GM12878 (cell line): Measurements from ENCODE around the gene C16orf78. TPM values are rescaled to one million over a fixed set of nuclear protein-coding genes. Genes with fewer than 3 reads are reported as not detected.

ENCODE experiments used
- ATAC-seq: fragments of 200-7000 bp; cut with Tn5 transposase; 3 replicates; pipeline ENCODE4 v1.9.1; 2020; ENCODE audit warnings: mild to moderate bottlenecking, moderate library complexity
- BruUV-seq: library from RNA; stranded (reverse); fragments of 400-500 nt; replicated peaks from 2 replicates; lab custom pipeline; 2021; lab: Mats Ljungman, UMichigan
- CTCF ChIA-PET: fragments of 300-600 bp; sonication (Branson Sonifier 250); formaldehyde crosslinking; extraction: SDS; loops from one replicate; lab custom pipeline; 2021; ENCODE audit warnings: inconsistent platforms; lab: Yijun Ruan, JAX
- POLR2A ChIA-PET: fragments of 350-600 bp; formaldehyde crosslinking; extraction: SDS; loops from one replicate; lab custom pipeline; 2021; ENCODE audit warnings: inconsistent platforms; lab: Charles Lee
- RAD21 ChIA-PET: fragments of 300-600 bp; sonication (Branson Sonifier 250); formaldehyde crosslinking; loops from one replicate; lab custom pipeline; 2023; ENCODE audit warnings: antibody characterized with exemption; ENCODE audit not compliant: unreplicated experiment; lab: Charles Lee
- SMC1A ChIA-PET: fragments of 300-600 bp; sonication (Branson Sonifier 250); formaldehyde crosslinking; loops from one replicate; lab custom pipeline; 2023; ENCODE audit not compliant: unreplicated experiment, uncharacterized antibody; lab: Charles Lee
- DNase-seq: peaks from one replicate; pipeline ENCODE4 v3.0.0-alpha.2; 2011; ENCODE audit warnings: low read depth, low spot score
- FAIRE-seq: peaks from 3 replicates; lab custom pipeline; 2011; peaks lifted over from hg19 to GRCh38; lab: Jason Lieb, UNC
- H2AFZ ChIP-seq: 2 replicates; pipeline ENCODE4 v1.6.0; 2011; ENCODE audit warnings: low read depth, low read length, control low read depth; ENCODE audit not compliant: control insufficient read depth
- H3K27ac ChIP-seq: 2 replicates; pipeline ENCODE4 v1.5.1; 2011; ENCODE audit warnings: control low read depth; ENCODE audit not compliant: control insufficient read depth, insufficient read depth
- H3K27me3 ChIP-seq, 2 experiments: replicated peaks in 1 of 2; 2 replicates each; pipeline versions ENCODE4 v1.6.0 to v1.6.1; 2011; ENCODE audit warnings: low read length in 1 of 2; ENCODE audit not compliant: control insufficient read depth in 2 of 2, insufficient read depth in 2 of 2
- H3K36me3 ChIP-seq, 2 experiments: 2 replicates each; pipeline ENCODE4 v1.5.1; 2011; ENCODE audit warnings: low read length in 1 of 2; ENCODE audit not compliant: control insufficient read depth in 2 of 2, insufficient read depth in 2 of 2
- H3K4me1 ChIP-seq: 2 replicates; pipeline ENCODE4 v1.6.1; 2011; ENCODE audit warnings: mild to moderate bottlenecking, low read length, moderate library complexity, mixed read lengths; ENCODE audit not compliant: control insufficient read depth, insufficient read depth
- H3K4me2 ChIP-seq: 2 replicates; pipeline ENCODE4 v1.6.0; 2011; ENCODE audit warnings: control low read depth; ENCODE audit not compliant: control insufficient read depth, insufficient read depth
- H3K4me3 ChIP-seq: fragments of 200-600 bp; sonication (generic); 2 replicates; pipeline ENCODE4 v1.5.1; 2016
- H3K79me2 ChIP-seq: 2 replicates; pipeline ENCODE4 v1.6.0; 2011; ENCODE audit warnings: low read length; ENCODE audit not compliant: control insufficient read depth, insufficient read depth
- H3K9ac ChIP-seq: 2 replicates; pipeline ENCODE4 v1.8.0; 2011; ENCODE audit warnings: low read length, control low read depth, mixed read lengths; ENCODE audit not compliant: control insufficient read depth, insufficient read depth
- H3K9me3 ChIP-seq: replicated peaks from 3 replicates; pipeline ENCODE4 v1.5.1; 2011; ENCODE audit warnings: mild to moderate bottlenecking, low read length; ENCODE audit not compliant: control insufficient read depth, insufficient read depth
- H4K20me1 ChIP-seq: 2 replicates; pipeline ENCODE4 v1.6.0; 2011; ENCODE audit not compliant: control insufficient read depth, insufficient read depth
- CHD4 ChIP-seq: fragments of 200-600 bp; sonication (generic); IDR thresholded peaks from 2 replicates; pipeline ENCODE4 v1.6.1; 2016; ENCODE audit warnings: mild to moderate bottlenecking
- MEF2A ChIP-seq: IDR thresholded peaks from 2 replicates; pipeline ENCODE4 v1.6.1; 2011; ENCODE audit warnings: low read depth, mild to moderate bottlenecking, low read length, moderate library complexity; ENCODE audit not compliant: insufficient read depth
- WGBS: methylation state at CpG from one replicate; pipeline ENCODE4 v1.1.6; 2016; ENCODE audit warnings: low lambda C conversion rate; ENCODE audit not compliant: insufficient replicate concordance, insufficient coverage; ENCODE audit errors: missing lambda C conversion rate; 5-methylcytosine and 5-hydroxymethylcytosine counted together
- in situ Hi-C: fragments of 300-500 bp; cut with MboI; formaldehyde crosslinking; loops from 9 replicates; pipeline ENCODE4 v1.14.3; 2018; ENCODE audit warnings: mixed read lengths
- intact Hi-C: fragments of 100-400 bp; cut with micrococcal nuclease; formaldehyde crosslinking; loops from one replicate; pipeline ENCODE4 v1.14.2; 2022; ENCODE audit not compliant: unreplicated experiment
- polyA plus RNA-seq, 11 experiments: library from polyadenylated mRNA; depleted of rRNA in 4 of 11; unstranded in 6 of 11; stranded (reverse) in 5 of 11; fragments of >200 nt; fragmentation: Nextera tagmentation in 4 of 11; fragmentation: Illumina TruSeq in 1 of 11; extraction: Ambion mirVana in 4 of 11; extraction: Trizol in 1 of 11; gene quantifications; 1 replicate in 1 of 11; 2 replicates in 10 of 11; pipeline versions ENCODE4 v1.2.1 to v1.2.3, GENCODE V29; 2011 to 2016; ENCODE audit warnings: inconsistent platforms in 2 of 11, missing spikeins in 2 of 11, low read depth in 1 of 11
- total RNA-seq, 4 experiments: library from RNA; depleted of rRNA in 3 of 4; stranded (reverse); fragments of >200 nt in 3 of 4; fragmentation: Illumina TruSeq in 1 of 4; extraction: Trizol in 1 of 4; gene quantifications; 2 replicates each; pipeline versions ENCODE4 v1.2.1 to v1.2.3, GENCODE V29; 2013 to 2021
- TF ChIP-seq, protein P1 (sequence below): IDR thresholded peaks from 2 replicates; pipeline ENCODE4 v1.6.1; 2012; ENCODE audit warnings: improper control_type of control experiment, low read depth, low read length; ENCODE audit not compliant: insufficient replicate concordance

C16orf78 gene
- total and polyA plus RNA-seq, 10 of the 15 experiments (the other 5 are each of a cell fraction or from before 2014, with no cell fraction given), result not detected

- Histone ChIP-seq H3K4me1 (peaks cover 20% of the 10 kb centered on the region), H3K27ac (no peak overlapping the region), H2AFZ (no peak overlapping the region), H3K4me3 (no peak overlapping the region), H3K9me3 (no peaks in the 10 kb centered on the region; the same call in 2 of the 3 replicates), H3K27me3 (no peaks in the 10 kb centered on the region), H3K4me2 (no peak overlapping the region), H3K36me3 (no peaks in the 10 kb centered on the region), H3K9ac (no peak overlapping the region), H3K79me2 (no peaks in the 10 kb centered on the region), H4K20me1 (no peaks in the 10 kb centered on the region)
- POLR2A ChIA-PET, result no interaction called here
- in situ Hi-C loops (no loop called here), intact Hi-C loops (no loop called here)
- CTCF ChIA-PET, result no interaction called here
- no peak for DNase-seq
- TF ChIP-seq CHD4, result no peak
- no peak for ATAC-seq
- no peak for FAIRE-seq
- SMC1A ChIA-PET, result no interaction called here
- BruUV-seq, result no TSS peak
- RAD21 ChIA-PET, result no interaction called here
- WGBS, result 0% methylated on average over 1 of the region's 1 CpG
Measured at GRCh38 chr16:49395021-49395420, 21.4 kb downstream of the C16orf78 start.

DNA sequence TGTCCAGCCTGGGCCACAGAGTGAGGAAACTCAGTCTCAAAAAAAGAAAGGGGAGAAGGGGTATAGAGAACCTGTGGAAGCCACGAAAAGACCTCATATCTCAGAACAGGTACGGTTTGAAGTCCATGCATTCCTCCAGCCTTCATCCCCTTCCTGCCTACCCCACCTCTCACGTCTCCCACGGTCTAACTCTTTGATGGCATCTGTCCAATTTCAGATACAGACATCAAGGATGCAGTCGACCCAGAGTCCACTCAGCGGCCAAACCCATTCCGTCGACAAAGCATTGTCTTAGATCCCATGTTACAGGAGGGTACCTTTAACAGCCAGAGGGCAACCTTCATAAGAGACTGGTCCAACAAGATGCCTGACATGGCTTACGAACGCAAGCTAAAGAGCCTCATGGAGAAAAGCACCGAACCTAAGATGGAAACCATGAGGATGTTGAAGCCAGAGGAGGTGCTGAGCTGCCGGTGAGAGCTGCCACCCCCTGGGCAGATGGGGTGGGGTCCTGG, 22.7 kb downstream of the C16orf78 start:
- TF ChIP-seq MEF2A, result no peak
- TF ChIP-seq, protein P1, sequence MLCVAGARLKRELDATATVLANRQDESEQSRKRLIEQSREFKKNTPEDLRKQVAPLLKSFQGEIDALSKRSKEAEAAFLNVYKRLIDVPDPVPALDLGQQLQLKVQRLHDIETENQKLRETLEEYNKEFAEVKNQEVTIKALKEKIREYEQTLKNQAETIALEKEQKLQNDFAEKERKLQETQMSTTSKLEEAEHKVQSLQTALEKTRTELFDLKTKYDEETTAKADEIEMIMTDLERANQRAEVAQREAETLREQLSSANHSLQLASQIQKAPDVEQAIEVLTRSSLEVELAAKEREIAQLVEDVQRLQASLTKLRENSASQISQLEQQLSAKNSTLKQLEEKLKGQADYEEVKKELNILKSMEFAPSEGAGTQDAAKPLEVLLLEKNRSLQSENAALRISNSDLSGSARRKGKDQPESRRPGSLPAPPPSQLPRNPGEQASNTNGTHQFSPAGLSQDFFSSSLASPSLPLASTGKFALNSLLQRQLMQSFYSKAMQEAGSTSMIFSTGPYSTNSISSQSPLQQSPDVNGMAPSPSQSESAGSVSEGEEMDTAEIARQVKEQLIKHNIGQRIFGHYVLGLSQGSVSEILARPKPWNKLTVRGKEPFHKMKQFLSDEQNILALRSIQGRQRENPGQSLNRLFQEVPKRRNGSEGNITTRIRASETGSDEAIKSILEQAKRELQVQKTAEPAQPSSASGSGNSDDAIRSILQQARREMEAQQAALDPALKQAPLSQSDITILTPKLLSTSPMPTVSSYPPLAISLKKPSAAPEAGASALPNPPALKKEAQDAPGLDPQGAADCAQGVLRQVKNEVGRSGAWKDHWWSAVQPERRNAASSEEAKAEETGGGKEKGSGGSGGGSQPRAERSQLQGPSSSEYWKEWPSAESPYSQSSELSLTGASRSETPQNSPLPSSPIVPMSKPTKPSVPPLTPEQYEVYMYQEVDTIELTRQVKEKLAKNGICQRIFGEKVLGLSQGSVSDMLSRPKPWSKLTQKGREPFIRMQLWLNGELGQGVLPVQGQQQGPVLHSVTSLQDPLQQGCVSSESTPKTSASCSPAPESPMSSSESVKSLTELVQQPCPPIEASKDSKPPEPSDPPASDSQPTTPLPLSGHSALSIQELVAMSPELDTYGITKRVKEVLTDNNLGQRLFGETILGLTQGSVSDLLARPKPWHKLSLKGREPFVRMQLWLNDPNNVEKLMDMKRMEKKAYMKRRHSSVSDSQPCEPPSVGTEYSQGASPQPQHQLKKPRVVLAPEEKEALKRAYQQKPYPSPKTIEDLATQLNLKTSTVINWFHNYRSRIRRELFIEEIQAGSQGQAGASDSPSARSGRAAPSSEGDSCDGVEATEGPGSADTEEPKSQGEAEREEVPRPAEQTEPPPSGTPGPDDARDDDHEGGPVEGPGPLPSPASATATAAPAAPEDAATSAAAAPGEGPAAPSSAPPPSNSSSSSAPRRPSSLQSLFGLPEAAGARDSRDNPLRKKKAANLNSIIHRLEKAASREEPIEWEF, result no peak
- Histone ChIP-seq H3K4me3 (no peak overlapping the region), H3K9ac (no peak overlapping the region), H3K27ac (no peak overlapping the region), H3K4me1 (peaks cover 29% of the 10 kb centered on the region), H3K9me3 (no peaks in the 10 kb centered on the region; the same call in 2 of the 3 replicates), H4K20me1 (no peaks in the 10 kb centered on the region), H3K4me2 (no peak overlapping the region), H2AFZ (no peak overlapping the region), H3K27me3 (no peaks in the 10 kb centered on the region), H3K36me3 (no peaks in the 10 kb centered on the region), H3K79me2 (no peaks in the 10 kb centered on the region)
- ChIA-PET RAD21 (no interaction called here), CTCF (no interaction called here), POLR2A (no interaction called here), SMC1A (no interaction called here)
- no TSS peak for BruUV-seq
- intact Hi-C loops (no loop called here), in situ Hi-C loops (no loop called here)
- 51% methylated on average over 12 of the region's 12 CpGs for WGBS
- DNase-seq, result no peak
- no peak for FAIRE-seq
- no peak for ATAC-seq
